ENCODE results near the gene JAKMIP3.

Gene JAKMIP3

DNA sequence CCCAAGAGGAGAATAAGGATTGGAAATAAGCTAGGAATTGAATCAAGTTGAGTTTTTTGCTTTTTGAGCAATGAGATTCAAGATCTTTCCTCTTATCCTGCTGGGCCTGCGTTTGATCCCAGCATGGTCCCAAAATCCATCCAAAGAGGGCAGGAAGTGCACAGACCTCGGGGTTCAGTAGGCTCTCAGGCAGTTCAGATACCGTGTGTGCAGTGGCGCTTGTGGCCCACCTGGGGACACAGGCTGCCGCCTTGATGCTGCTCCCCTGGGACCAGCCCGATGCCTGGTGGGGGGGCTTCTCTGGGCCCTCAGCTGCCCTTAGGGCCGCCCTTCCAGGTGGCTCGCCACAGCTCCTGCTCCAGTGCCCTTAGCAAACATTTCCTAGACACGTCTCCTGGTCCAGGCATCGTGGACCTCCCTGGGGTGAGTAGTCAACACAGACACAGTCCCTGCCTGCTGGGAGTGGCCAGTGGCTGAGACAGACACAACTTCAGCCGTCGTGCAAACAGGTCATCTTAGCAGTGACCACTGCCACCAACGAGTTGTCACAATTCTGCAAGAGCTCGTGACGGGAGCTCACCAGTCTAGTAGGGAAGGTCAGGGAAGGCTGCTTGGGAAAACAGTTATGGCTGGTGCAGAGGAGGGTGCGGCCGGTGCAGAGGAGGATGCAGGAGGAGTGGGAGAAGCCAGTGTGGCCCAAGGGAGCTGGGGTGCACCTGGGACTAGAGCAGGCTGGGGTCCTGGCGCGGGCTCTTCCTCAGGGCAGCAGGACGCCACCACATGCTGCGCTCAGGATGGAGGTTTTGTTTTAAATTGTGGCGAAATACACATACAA lies 21.7 kb upstream of the JAKMIP3 start:
- no peak for DNase-seq (ENCODE audit: low spot score)

DNA sequence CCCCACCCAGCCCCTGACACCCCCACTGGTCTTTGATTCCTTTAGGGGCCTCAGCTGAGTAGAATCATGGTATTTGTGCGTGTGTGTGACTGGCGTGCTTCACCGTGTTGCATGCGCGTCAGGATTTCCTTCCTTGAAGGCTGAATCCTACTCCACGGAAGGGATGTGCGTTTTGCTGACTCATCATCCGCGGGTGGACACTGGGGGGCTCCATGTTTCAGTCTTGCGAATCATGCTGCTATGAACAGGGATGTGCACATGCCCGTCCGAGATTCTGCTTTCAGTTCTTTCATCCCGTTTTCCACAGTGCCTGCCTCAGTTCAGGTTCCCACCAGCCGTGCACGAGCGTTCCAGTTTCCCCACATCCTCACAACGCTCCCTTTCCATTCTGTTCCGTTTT lies 20.9 kb upstream of the JAKMIP3 start:
- DNase-seq (ENCODE audit: low spot score): no peak

GRCh38 chr10:132045324-132045723 lies 20.4 kb upstream of the JAKMIP3 start:
- no peak for DNase-seq (ENCODE audit: low spot score)

DNA sequence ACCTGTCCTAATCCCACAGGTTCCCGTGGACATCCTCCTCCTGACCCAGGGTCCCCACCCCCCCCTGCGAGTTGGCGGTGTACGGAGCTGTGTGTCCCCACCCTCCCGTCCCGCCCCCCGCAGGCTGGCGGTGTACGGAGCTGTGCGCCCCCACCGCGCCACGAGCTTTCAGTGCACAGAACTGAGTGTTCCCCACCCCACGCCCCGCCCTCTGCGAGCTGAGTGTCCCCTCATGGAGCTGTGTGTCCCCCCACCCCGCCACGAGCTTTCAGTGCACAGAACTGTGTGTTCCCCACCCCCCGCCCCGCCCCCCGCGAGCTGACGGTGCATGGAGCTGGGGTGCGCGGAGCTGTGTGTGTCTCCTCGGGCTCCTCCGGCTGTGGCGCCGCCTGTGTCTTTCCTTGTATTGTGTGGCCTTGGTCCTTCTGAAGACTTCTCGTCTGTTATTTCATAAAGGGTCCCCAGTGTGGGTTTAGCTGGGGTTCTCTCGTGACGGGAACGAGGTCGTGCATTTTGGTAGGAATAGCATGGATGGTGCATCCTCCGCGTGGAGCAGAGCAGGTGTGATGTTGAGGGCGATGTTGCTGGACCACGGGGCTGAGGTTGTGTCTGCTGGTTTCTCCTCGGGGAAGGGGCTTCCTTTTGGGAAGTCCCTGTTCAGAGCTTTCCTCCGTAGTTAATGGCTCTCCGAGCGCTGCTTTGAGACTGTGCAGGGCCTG lies 18.0 kb upstream of the JAKMIP3 start:
- DNase-seq (ENCODE audit: low spot score): no peak

DNA sequence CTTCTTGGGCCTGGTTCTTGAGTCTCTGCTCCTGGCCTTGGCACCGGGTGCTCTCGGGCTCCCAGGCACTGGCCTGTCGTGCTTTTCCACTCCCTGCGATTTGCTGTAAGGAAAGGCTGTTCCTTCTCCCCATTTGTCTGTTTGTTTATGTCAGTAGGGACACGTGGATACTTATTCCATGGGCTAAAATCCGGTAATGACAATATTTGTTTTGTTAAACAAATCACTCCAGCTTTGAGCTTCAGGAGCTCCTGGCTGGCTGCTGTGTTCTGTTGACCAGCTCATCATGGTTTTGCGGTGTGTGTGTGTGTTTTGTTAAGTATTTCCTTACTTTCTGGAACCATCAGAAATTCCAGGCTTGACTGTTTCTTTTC lies 17.5 kb upstream of the JAKMIP3 start:
- no peak for DNase-seq (ENCODE audit: low spot score)

DNA sequence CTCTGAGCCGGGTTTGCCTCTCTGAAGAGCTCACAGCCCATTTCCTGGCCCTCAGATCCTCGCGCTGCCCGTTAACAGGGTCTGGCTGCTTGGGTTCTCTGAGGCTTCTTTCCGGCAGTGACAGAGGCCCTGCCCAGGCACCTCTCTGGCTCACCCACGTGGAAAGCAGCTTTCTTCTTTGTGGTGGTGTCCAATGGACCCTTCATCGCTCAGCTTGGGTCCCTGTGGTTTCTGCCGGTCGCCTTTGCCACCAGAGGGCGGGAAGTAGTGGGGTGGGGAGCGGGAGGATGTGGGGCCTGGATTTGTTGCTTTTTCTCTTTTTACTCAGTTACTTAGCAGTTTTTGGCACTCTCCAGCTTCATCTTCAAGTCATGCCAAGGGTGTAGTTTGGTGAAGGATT lies 15.6 kb upstream of the JAKMIP3 start:
- no peak for DNase-seq (ENCODE audit: low spot score)

DNA sequence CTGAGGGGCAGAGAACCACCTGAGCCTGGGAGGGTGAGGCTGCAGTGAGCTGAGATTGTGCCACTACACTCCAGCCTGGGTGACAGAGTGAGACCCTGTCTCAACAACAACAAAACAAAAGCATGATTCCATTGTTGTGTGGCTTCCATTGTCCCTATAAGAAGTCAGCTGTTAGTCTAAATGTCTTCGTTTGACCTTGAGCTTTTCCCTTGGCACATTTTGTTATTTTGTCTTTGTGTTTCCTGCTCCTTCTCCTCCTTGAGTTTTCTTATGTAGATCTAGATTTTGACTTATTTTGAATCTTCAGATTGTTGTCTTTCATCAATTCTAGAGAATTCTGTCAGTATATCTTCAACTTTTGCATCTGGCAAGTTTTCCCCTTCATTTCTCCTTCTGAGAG lies 13.6 kb upstream of the JAKMIP3 start:
- DNase-seq (ENCODE audit: low spot score): no peak

GRCh38 chr10:132054564-132054963 lies 11.2 kb upstream of the JAKMIP3 start:
- DNase-seq (ENCODE audit: low spot score): no peak

DNA sequence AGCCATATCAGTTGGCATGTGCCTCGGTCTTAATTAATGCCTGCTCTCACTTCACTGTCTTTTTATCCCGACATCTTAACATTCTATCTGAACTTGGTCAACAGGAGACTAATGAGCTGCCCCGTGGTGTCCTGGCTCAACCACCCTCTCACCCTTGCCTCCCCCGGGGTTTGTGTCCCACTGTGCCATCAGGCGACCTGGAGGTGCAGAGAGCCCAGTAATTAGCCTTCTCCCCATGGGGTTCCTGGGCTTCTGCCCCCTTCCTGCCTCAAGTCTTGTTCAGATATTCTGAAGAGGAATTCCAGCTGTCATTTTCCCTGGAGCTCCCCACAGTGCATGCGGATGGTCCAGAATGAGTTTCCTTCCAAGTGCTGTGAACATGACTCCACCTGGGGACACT lies 10.1 kb upstream of the JAKMIP3 start:
- DNase-seq (ENCODE audit: low spot score): no peak

DNA sequence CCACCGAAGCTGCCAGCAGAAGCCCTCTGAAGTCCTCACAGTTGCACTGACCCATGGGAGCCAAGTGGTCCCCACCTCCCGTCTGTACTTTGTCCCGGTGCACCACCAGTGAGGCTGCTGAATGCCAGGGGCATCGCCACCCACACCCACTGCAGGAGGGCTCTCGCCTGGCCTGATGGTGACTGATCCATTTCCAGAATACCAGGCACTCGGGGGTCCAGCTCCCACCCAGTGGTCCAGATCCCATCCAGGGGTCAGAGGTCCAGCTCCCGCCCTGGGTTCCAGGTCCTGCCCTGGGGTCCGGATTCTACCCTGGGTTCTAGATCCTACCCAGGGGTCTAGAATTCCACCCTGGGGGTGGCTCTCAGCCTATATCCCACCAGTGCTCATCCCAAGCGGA lies 9.1 kb upstream of the JAKMIP3 start:
- DNase-seq (ENCODE audit: low spot score): no peak

DNA sequence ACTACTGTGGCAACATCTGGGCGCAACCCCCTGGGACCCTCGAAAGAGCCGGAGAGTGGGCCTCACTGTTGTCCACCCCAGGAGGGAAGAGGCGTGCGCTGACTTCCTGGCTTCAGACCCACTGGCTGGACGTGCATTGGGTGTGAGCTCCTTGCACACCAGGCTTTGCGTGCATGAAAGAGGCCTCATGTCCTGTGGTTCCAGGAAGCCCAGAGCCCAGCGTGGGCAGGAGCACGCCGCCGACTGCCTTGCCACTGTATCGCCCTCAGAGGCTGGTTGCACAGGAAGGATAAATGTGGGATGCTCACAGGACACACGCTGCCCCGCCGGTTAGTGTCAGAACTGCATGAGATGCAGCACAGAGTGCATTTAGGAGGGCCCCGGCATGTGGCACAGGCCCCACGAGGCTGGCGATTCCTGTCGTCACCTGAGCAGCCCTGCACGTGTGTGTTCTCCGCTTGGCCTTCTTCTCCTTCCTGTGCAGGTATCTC lies 8.5 kb upstream of the JAKMIP3 start:
- DNase-seq (ENCODE audit: low spot score): no peak

- DNase-seq (ENCODE audit: low spot score): no peak
These were observed 7.5 kb upstream of the JAKMIP3 start for GRCh38 chr10:132058111-132058745.

DNA sequence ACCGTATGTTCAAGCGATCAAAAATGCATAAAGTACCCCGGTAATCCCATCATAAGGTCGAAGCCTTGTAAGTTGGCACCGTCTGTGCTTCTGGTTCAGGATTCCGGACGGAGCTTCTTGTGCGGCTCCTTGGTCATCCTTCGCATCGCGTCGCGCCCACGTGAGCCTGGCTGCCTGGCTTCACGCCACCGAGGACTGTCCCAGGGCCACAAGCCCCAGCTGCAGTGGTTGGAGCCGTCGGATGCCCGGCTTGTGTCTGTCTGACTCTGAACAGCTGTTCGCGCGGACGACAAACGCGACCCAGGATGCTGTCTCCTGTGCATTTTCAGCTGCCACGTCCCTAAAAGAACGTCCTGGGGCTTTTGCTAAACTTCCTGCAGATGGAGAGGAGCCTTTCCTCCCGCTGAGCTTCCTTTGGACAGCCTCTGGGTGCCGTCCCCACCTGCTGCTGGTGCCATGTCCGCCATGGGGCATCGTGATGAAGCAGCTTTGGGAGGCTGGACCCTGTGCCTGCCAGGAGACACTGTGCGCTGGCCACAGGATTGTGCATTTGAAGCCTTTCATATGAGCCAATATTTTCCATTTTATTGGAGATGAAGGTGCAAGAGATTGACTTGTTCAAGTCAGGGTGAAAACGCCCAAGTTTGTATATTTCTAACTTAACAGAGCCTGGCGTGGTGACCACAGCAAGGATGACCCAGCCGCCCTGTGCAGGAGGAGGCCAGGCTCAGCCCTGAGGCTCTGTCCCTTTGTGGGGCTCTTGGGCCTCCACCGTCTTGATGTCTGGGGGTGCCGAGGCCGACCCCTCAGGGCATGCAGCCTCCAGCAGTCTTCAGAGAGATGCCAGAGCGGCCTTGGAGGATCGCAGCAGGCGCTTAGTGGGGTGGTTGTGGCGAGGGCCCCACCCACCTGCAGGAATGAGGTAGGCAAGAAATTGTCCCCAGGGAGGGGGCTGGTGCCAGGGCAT lies 6.7 kb upstream of the JAKMIP3 start:
- DNase-seq (ENCODE audit: low spot score): no peak

GRCh38 chr10:132059760-132060508 lies 5.8 kb upstream of the JAKMIP3 start:
- no peak for DNase-seq (ENCODE audit: low spot score)

GRCh38 chr10:132061030-132061429 lies 4.7 kb upstream of the JAKMIP3 start:
- no peak for DNase-seq (ENCODE audit: low spot score)

DNA sequence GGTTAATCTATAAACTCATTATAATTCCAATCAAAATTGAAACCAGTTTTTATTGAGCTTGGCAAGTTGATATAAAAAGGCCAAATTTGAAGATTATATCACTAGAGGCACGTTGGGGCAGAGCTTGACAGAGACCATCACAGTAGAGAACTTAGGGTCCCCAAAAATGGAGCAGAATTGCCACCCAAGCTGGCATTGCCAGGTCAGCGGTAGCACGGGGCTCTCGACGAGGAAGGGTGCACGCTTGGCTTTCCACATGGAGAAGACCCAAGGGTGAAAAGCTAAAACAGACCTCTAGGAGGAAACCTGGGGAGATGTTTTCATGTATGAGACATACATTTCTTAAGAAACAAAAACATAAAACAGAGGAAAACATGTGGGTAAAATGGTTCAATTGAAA lies 4.3 kb upstream of the JAKMIP3 start:
- no peak for DNase-seq (ENCODE audit: low spot score)

DNA sequence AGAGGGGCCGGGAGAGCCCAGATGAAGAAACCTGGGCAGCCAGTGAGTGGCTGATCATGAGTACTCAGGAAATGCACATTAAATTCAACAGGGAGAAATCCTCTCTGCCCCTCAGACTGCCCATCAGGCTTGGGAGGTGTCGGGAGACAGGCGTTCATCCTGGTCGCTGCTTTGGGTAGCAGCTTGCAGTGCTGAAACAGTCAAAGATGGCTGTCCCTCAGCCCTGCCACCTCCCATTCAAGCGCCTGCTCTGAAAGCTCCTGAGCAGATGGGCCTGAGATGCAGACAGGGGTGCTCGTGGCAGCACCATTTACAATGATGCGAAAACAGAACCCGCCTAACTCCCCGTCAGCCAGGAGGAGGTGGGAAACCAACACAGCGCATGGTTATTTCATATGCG lies 3.6 kb upstream of the JAKMIP3 start:
- no peak for DNase-seq (ENCODE audit: low spot score)

DNA sequence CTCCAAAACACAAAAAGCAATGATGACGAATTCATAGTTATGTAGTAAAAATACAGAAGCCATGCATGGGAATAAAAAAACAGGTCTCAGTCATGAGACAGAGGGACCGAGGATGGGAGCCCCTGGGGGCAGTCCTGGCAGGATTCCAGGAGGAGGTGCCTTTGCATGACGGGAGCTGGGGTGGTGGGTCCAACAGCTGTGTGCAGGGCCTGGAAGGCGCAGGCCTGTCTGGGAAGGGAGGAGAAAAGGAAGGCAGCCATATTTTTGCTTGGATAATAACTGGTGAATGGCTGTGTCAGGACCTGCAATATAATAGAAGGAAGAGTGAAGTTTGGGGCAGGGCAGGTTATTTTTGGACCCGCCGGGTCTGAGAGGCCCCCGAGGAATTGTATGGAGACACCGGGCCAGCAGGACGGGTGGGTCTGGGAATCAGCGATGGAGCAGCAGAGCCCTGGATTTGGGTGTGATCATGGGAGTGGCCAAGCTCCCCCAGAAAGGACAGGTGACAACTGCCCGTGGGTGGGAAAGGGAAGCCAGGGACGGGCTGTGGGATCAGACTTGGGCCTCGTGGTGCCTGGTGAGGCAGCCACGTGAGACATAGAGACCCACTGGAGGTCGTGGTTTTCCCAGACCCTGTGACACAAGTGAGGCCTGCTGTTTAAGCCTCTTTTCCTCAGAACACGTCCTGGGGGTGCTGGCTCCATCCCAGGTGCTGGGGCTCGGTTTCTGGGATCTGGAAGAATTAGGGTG lies 2.9 kb upstream of the JAKMIP3 start:
- DNase-seq (ENCODE audit: low spot score): no peak

DNA sequence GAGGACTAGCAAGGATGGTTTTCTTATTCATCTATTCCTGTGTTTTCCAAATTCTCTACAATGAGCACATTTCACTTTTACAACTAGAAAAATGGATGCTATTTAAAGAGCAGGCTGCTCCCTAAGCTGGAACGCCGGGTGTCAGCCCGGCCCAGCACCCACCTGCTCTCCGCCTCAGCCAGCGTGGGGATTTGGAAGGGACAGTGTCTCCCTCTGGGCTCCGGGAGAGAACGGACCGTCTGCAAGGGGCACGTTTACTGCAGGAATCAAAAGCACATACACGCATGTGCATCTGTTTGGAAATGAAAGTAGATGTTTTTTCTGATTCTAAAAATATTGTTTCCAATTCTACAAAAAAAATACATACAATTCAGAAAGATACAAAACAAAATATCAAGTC lies 2.3 kb upstream of the JAKMIP3 start:
- no peak for DNase-seq (ENCODE audit: low spot score)

GRCh38 chr10:132064082-132064755 lies 1.5 kb upstream of the JAKMIP3 start:
- no peak for DNase-seq (ENCODE audit: low spot score)

All from kidney tubule cell (primary cell).